Mucosa of descending colon (tissue), 3 donors: ENCODE results near the gene MT1G. TPM values are rescaled to one million over a fixed set of nuclear protein-coding genes. Genes with fewer than 3 reads are reported as not detected.
A peak's percentile ranks its signal among the peaks of the same experiment; 100 is the strongest.

Experiments
- ATAC-seq: fragments of 200-7000 bp; cut with Tn5 transposase; one replicate; pipeline ENCODE4 v1.9.1; 2020; ENCODE audit warnings: mild to moderate bottlenecking, moderate library complexity
- DNase-seq, 3 donors: peaks; one replicate each; pipeline ENCODE4 v3.0.0-alpha.2; 2020
- H3K36me3 ChIP-seq: fragments of 200-600 bp; one replicate; pipeline ENCODE4 v1.8.0; 2021; ENCODE audit warnings: low read depth, mild to moderate bottlenecking
- H3K4me1 ChIP-seq: fragments of 200-600 bp; one replicate; pipeline ENCODE4 v1.8.0; 2021; ENCODE audit warnings: low read depth, mild to moderate bottlenecking
- H3K4me3 ChIP-seq: fragments of 200-600 bp; one replicate; pipeline ENCODE4 v1.8.0; 2021; ENCODE audit warnings: mild to moderate bottlenecking
- H3K9me3 ChIP-seq: fragments of 200-600 bp; one replicate; pipeline ENCODE4 v1.8.0; 2021; ENCODE audit warnings: mild to moderate bottlenecking
- intact Hi-C, 2 donors: fragments of 100-400 bp; cut with DNase I in 1 of 2; cut with micrococcal nuclease in 1 of 2; formaldehyde crosslinking; loops; one replicate each; pipeline versions ENCODE4 v1.11.0 to v1.11.1; 2022; cut with DNase I, micrococcal nuclease
- total RNA-seq, 3 donors: library from RNA; stranded (reverse); fragmentation: NEBNext Ultra II Directional in 2 of 3; extraction: Animal tissue kit (Norgen Biotek cat#: 25700) in 2 of 3; gene quantifications; one replicate each; pipeline versions ENCODE4 v1.2.1 to v1.2.4, GENCODE V29; 2021 to 2023
- TF ChIP-seq, protein P1 (sequence below): fragments of 200-600 bp; IDR thresholded peaks from one replicate; pipeline ENCODE4 v1.8.0; 2022; ENCODE audit warnings: antibody characterized with exemption, mild to moderate bottlenecking
- donor health status: DM: no; HTN: no; CAD: no; lungs with moderate emphysema.
- donor health status: DM: no; HTN: no; CAD: no.
- donor health status: DM: no; HTN: yes; CAD: no.

The MT1G gene
- total RNA-seq, 3 donors from 2014 or later = 7.3 to 210 (median 83.8) TPM

DNA sequence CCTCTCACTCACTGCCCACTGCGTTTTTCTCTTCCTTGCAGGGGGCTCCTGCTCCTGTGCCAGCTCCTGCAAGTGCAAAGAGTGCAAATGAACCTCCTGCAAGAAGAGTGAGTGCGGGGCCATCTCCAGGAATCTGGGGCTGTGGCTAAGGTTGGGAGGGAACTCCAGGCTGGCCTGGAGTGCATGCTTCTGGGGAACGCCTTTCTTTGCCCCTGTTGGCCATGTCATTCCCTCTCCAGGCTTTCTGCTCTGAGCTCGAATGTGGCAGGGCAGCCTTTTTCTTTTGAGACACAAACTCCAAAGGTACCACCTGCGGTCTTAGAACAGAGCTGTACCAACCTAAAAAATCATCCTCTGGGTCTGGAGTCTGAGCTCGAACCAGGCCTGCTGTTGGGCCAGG, 49.7 kb downstream of the MT1G start:
- ATAC-seq = no peak
- intact Hi-C loops = no loop called here
- TF ChIP-seq, protein P1, sequence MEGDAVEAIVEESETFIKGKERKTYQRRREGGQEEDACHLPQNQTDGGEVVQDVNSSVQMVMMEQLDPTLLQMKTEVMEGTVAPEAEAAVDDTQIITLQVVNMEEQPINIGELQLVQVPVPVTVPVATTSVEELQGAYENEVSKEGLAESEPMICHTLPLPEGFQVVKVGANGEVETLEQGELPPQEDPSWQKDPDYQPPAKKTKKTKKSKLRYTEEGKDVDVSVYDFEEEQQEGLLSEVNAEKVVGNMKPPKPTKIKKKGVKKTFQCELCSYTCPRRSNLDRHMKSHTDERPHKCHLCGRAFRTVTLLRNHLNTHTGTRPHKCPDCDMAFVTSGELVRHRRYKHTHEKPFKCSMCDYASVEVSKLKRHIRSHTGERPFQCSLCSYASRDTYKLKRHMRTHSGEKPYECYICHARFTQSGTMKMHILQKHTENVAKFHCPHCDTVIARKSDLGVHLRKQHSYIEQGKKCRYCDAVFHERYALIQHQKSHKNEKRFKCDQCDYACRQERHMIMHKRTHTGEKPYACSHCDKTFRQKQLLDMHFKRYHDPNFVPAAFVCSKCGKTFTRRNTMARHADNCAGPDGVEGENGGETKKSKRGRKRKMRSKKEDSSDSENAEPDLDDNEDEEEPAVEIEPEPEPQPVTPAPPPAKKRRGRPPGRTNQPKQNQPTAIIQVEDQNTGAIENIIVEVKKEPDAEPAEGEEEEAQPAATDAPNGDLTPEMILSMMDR = no peak
- H3K9me3 ChIP-seq = no peaks in the 10 kb centered on the region
- peaks cover 7% of the 10 kb centered on the region for H3K4me1 ChIP-seq
- no peaks in the 10 kb centered on the region for H3K36me3 ChIP-seq
- no peak overlapping the region for H3K4me3 ChIP-seq
- DNase-seq = no peak

DNA sequence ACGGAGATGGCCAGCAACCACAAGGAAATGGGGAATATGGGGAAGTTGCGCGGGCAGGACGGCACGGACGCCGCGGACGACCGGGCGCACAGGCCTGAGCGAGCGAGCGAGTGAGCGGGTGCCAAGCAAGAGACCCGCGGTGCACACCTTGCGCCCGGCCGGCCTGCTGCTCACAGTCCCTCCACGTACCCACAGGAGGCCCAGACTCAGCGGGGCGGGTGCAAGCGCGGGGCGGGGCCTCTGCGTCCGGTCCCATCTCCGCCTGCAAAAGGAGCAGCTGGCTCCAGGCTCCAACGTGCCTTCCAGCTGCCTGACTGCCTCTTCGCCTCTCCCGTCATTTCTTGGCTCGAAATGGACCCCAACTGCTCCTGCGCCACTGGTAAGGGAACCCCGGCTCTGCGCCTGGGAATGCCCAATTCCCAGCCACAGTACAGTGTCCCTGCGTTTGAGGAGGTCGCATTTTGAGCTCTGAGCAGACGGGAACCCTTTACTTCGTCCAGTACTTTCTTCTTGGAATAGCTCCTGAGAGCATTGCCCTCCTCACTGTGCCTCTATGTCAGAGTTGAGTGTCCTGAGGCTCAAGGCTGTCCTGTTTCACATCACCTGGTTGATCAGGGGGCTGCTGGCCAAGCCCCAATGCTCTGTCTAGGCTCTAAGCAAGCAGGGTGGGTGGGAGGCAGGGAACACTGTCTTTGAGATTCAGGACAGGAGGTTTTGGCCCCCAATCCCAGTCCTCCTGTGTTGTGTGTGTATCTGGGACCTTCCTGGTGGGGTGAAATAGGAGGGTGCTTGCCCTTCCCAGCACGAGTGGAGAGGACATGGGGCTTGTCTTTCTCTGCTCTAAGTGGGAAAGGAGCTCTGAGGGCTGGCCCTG, 50.4 kb downstream of the MT1G start:
- DNase-seq = peak; percentile 83 to 87 (median 83)
- TF ChIP-seq, protein P1 = no peak
- intact Hi-C loops = no loop called here
- Histone ChIP-seq H3K4me3 (no peak overlapping the region), H3K36me3 (no peaks in the 10 kb centered on the region), H3K9me3 (no peaks in the 10 kb centered on the region), H3K4me1 (peaks cover 7% of the 10 kb centered on the region)
- ATAC-seq = peak; percentile 98

Other genes starting within 250 kb of the MT1G start
- gene AMFR, start 242.5 kb downstream of the MT1G start, total RNA-seq = 100 to 1,000 TPM in 2 of 3 donors, 10 to 100 TPM in 1; 83.3 to 116 (median 102) TPM
- 10 to 100 TPM; 64.4 to 94.2 (median 74.9) TPM for gene NUDT21, start 216.7 kb downstream of the MT1G start, total RNA-seq
- 10 to 100 TPM; 17.4 to 27.8 (median 23.6) TPM for gene OGFOD1, start 216.5 kb downstream of the MT1G start, total RNA-seq
- 10 to 100 TPM; 26.9 to 33.4 (median 30.2) TPM for gene BBS2, start 148.0 kb downstream of the MT1G start, total RNA-seq
- not detected for gene MT4, start 103.0 kb downstream of the MT1G start, total RNA-seq
- 1 to 10 TPM in 2 of 3 donors, not detected in 1; 3.0 to 8.8 TPM for gene MT3, start 78.5 kb downstream of the MT1G start, total RNA-seq
- gene MT2A, start 59.5 kb downstream of the MT1G start, total RNA-seq = 100 to 1,000 TPM in 2 of 3 donors, 10 to 100 TPM in 1; 100.0 to 211 (median 206) TPM
- gene MT1E, start 42.3 kb downstream of the MT1G start, total RNA-seq = 100 to 1,000 TPM in 2 of 3 donors, 10 to 100 TPM in 1; 86.6 to 343 (median 237) TPM
- 10 to 100 TPM in 2 of 3 donors, 1 to 10 TPM in 1; 9.5 to 40.0 (median 23.3) TPM for gene MT1M, start 35.4 kb downstream of the MT1G start, total RNA-seq
- 1 to 10 TPM; 4.5 to 9.7 (median 8.9) TPM for gene MT1A, start 29.4 kb downstream of the MT1G start, total RNA-seq
- not detected for gene MT1B, start 16.2 kb downstream of the MT1G start, total RNA-seq
- 10 to 100 TPM in 2 of 3 donors, 1 to 10 TPM in 1; 6.1 to 35.5 (median 27.8) TPM for gene MT1F, start 10.1 kb downstream of the MT1G start, total RNA-seq
- gene MT1H, start 1.7 kb upstream of the MT1G start, total RNA-seq = 10 to 100 TPM in 1 of 3 donors, 1 to 10 TPM in 2; 1.5 to 52.8 (median 9.4) TPM
- gene MT1X, start 14.4 kb upstream of the MT1G start, total RNA-seq = 100 to 1,000 TPM in 1 of 3 donors, 10 to 100 TPM in 2; 78.3 to 157 (median 84.1) TPM
- gene NUP93, start 62.1 kb upstream of the MT1G start, total RNA-seq = 10 to 100 TPM; 31.0 to 45.6 (median 40.8) TPM
- gene SLC12A3, start 197.1 kb upstream of the MT1G start, total RNA-seq = not detected